Tibial nerve (tissue), 4 donors: ENCODE results near the gene MRPS24. TPM values are rescaled to one million over a fixed set of nuclear protein-coding genes. Genes with fewer than 3 reads are reported as not detected.
A peak's percentile ranks its signal among the peaks of the same experiment; 100 is the strongest.
"Not testable (repeated sequence)": the region's sequence is repeated elsewhere in the genome, so short reads cannot be mapped to it uniquely, and the experiment has no call there.

Experiments used
- DNase-seq, 2 donors: peaks; one replicate each; pipeline ENCODE4 v3.0.0-alpha.2; 2019; ENCODE audit warnings: low spot score in 2 of 2
- H3K27ac ChIP-seq, 4 donors: fragments of 200-600 bp; sonication (generic) in 3 of 4; one replicate each; pipeline ENCODE4 v1.5.1; 2017 to 2019; ENCODE audit warnings: mild to moderate bottlenecking in 1 of 4
- H3K27me3 ChIP-seq, 2 donors: fragments of 200-600 bp; sonication (generic) in 1 of 2; one replicate each; pipeline versions ENCODE4 v1.5.1 to v1.6.0; 2017 to 2019
- H3K36me3 ChIP-seq, 3 donors: fragments of 200-600 bp; sonication (generic); one replicate each; pipeline ENCODE4 v1.5.1; 2018 to 2019
- H3K4me1 ChIP-seq, 4 donors: fragments of 200-600 bp; sonication (generic) in 3 of 4; one replicate each; pipeline ENCODE4 v1.5.1; 2017 to 2019
- H3K4me3 ChIP-seq, 4 donors: fragments of 200-600 bp; sonication (generic) in 3 of 4; one replicate each; pipeline ENCODE4 v1.5.1; 2017 to 2019; ENCODE audit warnings: mild to moderate bottlenecking in 1 of 4, moderate library complexity in 1 of 4
- H3K9me3 ChIP-seq, 4 donors: fragments of 200-600 bp; sonication (generic) in 3 of 4; one replicate each; pipeline ENCODE4 v1.5.1; 2017 to 2019
- EP300 ChIP-seq, 2 donors: sonication (generic); formaldehyde crosslinking; IDR thresholded peaks; one replicate each; pipeline ENCODE4 v1.6.1; 2017; ENCODE audit warnings: antibody characterized with exemption in 2 of 2, mild to moderate bottlenecking in 1 of 2
- POLR2A ChIP-seq, 2 donors: fragments of 450-650 bp; IDR thresholded peaks; one replicate each; pipeline ENCODE4 v1.6.1; 2017; ENCODE audit warnings: antibody characterized with exemption in 2 of 2, mild to moderate bottlenecking in 2 of 2, moderate library complexity in 2 of 2
- WGBS, 2 donors: methylation state at CpG; one replicate each; pipeline ENCODE4 v1.1.5; 2018; 5-methylcytosine and 5-hydroxymethylcytosine counted together
- total RNA-seq, 4 donors: library from RNA; depleted of rRNA; stranded (reverse); fragments of >200 nt; gene quantifications; one replicate each; pipeline ENCODE4 v1.1.0, GENCODE V29; 2016
- TF ChIP-seq, protein P1 (sequence below), 5 experiments: fragments of 200-600 bp in 3 of 5; fragments of 450-650 bp in 2 of 5; sonication (generic) in 3 of 5; IDR thresholded peaks; one replicate each; pipeline ENCODE4 v1.5.1; 2016 to 2019; ENCODE audit warnings: antibody characterized with exemption in 5 of 5, mild to moderate bottlenecking in 3 of 5, moderate library complexity in 2 of 5

Gene MRPS24
- total RNA-seq, 4 donors from 2014 or later: 61.8 to 90.2 (median 82.3) TPM

- 1% methylated on average over 18 to 43 of the region's 43 CpGs for WGBS, 2 donors
- no peaks in the 10 kb centered on the region for H3K36me3 ChIP-seq
- H3K27me3 ChIP-seq: no peaks in the 10 kb centered on the region
- DNase-seq: no peak
- H3K4me1 ChIP-seq: peaks cover 0 to 43% (median 12%) of the 10 kb centered on the region in 4 donors
- no peak for TF ChIP-seq EP300 (IDR thresholded peaks at IDR 0.05)
- TF ChIP-seq, protein P1, sequence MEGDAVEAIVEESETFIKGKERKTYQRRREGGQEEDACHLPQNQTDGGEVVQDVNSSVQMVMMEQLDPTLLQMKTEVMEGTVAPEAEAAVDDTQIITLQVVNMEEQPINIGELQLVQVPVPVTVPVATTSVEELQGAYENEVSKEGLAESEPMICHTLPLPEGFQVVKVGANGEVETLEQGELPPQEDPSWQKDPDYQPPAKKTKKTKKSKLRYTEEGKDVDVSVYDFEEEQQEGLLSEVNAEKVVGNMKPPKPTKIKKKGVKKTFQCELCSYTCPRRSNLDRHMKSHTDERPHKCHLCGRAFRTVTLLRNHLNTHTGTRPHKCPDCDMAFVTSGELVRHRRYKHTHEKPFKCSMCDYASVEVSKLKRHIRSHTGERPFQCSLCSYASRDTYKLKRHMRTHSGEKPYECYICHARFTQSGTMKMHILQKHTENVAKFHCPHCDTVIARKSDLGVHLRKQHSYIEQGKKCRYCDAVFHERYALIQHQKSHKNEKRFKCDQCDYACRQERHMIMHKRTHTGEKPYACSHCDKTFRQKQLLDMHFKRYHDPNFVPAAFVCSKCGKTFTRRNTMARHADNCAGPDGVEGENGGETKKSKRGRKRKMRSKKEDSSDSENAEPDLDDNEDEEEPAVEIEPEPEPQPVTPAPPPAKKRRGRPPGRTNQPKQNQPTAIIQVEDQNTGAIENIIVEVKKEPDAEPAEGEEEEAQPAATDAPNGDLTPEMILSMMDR (IDR thresholded peaks at IDR 0.05): no peak
- H3K4me3 ChIP-seq: peak overlapping the region; percentile 49 to 90 (median 74)
- H3K27ac ChIP-seq: peak overlapping the region; percentile 87 to 95 (median 89)
- no peaks in the 10 kb centered on the region for H3K9me3 ChIP-seq
Observed at GRCh38 chr7:43905956-43906330, 36.6 kb upstream of the MRPS24 start.

GRCh38 chr7:43905209-43905946, 36.1 kb upstream of the MRPS24 start:
- Histone ChIP-seq H3K4me3 (peak overlapping the region; percentile 49 to 90 (median 74)), H3K36me3 (no peaks in the 10 kb centered on the region), H3K27ac (peak overlapping the region; percentile 87 to 95 (median 89)), H3K27me3 (no peaks in the 10 kb centered on the region), H3K4me1 (peaks cover 0 to 47% (median 12%) of the 10 kb centered on the region in 4 donors), H3K9me3 (no peaks in the 10 kb centered on the region)
- no peak for DNase-seq
- WGBS, 2 donors: 27 to 35% methylated on average over 8 of the region's 8 CpGs
- TF ChIP-seq, protein P1 (IDR thresholded peaks at IDR 0.05): no peak
- TF ChIP-seq POLR2A (IDR thresholded peaks at IDR 0.05) (no peak), EP300 (IDR thresholded peaks at IDR 0.05) (no peak)

GRCh38 chr7:43904533-43905208, 35.4 kb upstream of the MRPS24 start:
- Histone ChIP-seq H3K4me1 (peaks cover 0 to 47% (median 12%) of the 10 kb centered on the region in 4 donors), H3K27ac (peak overlapping the region in 3 of 4 donors; percentile 14 to 95 (median 91)), H3K36me3 (no peaks in the 10 kb centered on the region), H3K9me3 (no peaks in the 10 kb centered on the region), H3K27me3 (no peaks in the 10 kb centered on the region), H3K4me3 (no peak overlapping the region)
- DNase-seq: no peak
- WGBS, 2 donors: 86 to 91% methylated on average over 5 of the region's 5 CpGs
- TF ChIP-seq, protein P1 (IDR thresholded peaks at IDR 0.05): no peak
- TF ChIP-seq EP300 (IDR thresholded peaks at IDR 0.05) (no peak), POLR2A (IDR thresholded peaks at IDR 0.05) (no peak)

- Histone ChIP-seq H3K36me3 (no peaks in the 10 kb centered on the region), H3K27ac (no peak overlapping the region), H3K27me3 (no peaks in the 10 kb centered on the region), H3K4me1 (peaks cover 0 to 50% (median 12%) of the 10 kb centered on the region in 4 donors), H3K9me3 (no peaks in the 10 kb centered on the region), H3K4me3 (no peak overlapping the region)
- 94 to 95% methylated on average over 5 of the region's 5 CpGs for WGBS, 2 donors
- TF ChIP-seq EP300 (IDR thresholded peaks at IDR 0.05): no peak
- TF ChIP-seq POLR2A (IDR thresholded peaks at IDR 0.05): no peak
- TF ChIP-seq, protein P1 (IDR thresholded peaks at IDR 0.05): no peak
- DNase-seq: no peak
Observed at GRCh38 chr7:43902542-43903054, 33.3 kb upstream of the MRPS24 start.

DNA sequence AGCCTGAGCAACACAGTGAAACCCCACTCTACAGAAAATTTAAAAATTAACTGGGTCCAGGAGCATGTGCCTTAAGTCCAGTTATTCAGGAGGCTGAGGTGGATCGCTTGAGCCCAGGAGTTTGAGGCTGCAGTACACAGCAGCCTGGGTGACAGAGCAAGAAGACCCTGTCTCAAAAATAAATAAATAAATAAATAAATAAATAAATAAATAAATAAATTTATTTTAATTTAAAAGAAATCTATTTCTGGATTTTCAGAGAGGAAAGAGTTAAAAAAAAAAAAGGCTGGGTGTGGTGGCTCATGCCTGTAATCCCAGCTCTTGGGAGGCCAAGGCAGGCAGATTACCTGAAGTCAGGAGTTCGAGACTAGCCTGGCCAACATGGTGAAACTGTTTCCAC, 29.3 kb upstream of the MRPS24 start:
- DNase-seq, H3K36me3 ChIP-seq, H3K4me3 ChIP-seq, H3K27me3 ChIP-seq, H3K27ac ChIP-seq, H3K9me3 ChIP-seq: not testable (repeated sequence)
- WGBS, 2 donors: 98 to 99% methylated on average over 2 of the region's 2 CpGs
- H3K4me1 ChIP-seq: peaks cover 0 to 23% (median 0%) of the 10 kb centered on the region in 4 donors
